IPS-18c (cell line): Measurements from ENCODE around the gene ARMC10.

Source experiments
- H3K4me3 ChIP-seq: 2 replicates; pipeline ENCODE4 v1.7.0; 2013; ENCODE audit warnings: low read depth, mild to moderate bottlenecking, low read length, moderate library complexity; ENCODE audit not compliant: insufficient read depth
- H3K9me3 ChIP-seq: one replicate; pipeline ENCODE4 v1.6.1; 2013; ENCODE audit warnings: mild to moderate bottlenecking, low read length, moderate library complexity; ENCODE audit not compliant: control insufficient read depth, insufficient read depth

The ARMC10 gene

DNA sequence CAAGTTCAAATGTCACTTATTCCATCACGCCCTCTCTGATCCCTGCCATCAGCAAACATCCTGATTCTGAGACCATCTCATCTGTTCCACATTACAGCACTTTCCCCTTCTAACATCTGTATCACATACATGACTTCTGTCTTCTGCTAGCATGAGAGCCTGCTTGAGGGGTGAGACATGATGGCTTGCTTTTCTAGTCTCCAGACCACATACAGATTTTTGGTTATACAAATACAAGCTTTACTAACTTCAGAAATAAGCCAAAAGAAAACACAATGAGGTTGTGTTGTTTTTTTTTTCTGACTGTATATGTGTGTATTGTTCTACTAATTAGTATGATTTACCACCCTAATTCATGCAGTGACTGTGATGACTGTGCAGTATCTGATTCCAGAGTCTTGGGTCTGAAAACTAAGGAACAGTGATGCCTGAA is 39.7 kb downstream of the ARMC10 start:
- Histone ChIP-seq H3K9me3 (no peaks in the 10 kb centered on the region), H3K4me3 (no peak overlapping the region)

GRCh38 chr7:103115771-103116170 is 40.8 kb downstream of the ARMC10 start:
- Histone ChIP-seq H3K4me3 (no peak overlapping the region), H3K9me3 (no peaks in the 10 kb centered on the region)

DNA sequence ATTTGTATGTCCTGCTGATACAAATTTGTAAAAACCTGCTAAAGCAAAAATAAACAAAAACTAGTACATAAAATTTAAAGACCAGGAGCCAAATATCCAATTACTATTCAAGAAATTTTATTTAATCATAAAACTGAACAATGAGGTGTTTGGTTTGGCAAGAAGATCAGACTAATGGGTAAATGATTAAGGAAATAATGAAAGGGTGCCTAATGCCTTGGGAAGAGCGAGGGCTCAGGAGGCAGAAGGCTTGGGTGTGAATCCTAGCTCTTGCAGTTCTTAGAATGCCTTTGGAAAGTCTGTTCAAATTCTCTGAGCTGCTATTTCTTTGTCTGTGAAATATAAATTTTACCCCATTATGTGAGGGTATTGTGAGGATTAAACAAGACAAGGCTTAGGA is 41.6 kb downstream of the ARMC10 start:
- H3K4me3 ChIP-seq: no peak overlapping the region
- no peaks in the 10 kb centered on the region for H3K9me3 ChIP-seq

DNA sequence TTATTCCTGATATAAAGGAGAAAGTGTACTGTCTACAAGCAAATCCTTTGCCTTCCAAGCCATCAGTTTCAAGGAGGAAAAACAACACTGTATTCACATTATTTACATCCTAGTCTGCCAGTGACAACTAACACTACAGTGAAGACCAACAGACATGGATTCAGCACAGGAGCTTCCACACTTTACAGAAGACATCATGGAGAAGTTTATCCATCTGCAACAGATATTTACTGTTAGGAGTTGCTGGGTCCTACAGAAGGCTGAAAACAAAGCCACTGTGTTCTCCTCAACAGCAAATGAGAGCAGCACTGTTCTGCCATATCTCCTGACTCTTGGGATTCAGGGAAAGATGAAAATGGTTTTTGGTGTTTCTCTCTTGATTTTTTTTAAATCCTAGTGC is 42.1 kb downstream of the ARMC10 start:
- H3K4me3 ChIP-seq: no peak overlapping the region
- no peaks in the 10 kb centered on the region for H3K9me3 ChIP-seq

DNA sequence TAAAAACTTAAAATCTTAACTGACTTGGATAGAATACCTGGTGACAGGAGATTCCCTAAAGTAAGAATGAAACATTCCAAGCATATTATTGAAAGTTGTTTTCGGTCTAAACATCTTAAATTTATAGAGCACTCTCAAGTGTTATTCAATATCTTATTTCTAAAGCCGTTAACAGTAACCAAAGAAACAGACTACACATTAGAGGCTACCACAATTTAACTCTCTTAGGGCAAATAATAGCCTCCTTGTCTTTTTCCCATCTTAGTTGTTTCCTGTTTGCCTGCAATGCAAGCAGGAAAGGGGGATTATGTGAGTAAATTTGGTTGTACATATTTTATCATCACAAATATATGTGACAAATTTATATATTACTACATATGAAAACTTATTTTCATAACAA is 42.5 kb downstream of the ARMC10 start:
- Histone ChIP-seq H3K4me3 (no peak overlapping the region), H3K9me3 (no peaks in the 10 kb centered on the region)

- Histone ChIP-seq H3K9me3 (no peaks in the 10 kb centered on the region), H3K4me3 (no peak overlapping the region)
Observed at GRCh38 chr7:103119791-103120291, 44.9 kb downstream of the ARMC10 start.

DNA sequence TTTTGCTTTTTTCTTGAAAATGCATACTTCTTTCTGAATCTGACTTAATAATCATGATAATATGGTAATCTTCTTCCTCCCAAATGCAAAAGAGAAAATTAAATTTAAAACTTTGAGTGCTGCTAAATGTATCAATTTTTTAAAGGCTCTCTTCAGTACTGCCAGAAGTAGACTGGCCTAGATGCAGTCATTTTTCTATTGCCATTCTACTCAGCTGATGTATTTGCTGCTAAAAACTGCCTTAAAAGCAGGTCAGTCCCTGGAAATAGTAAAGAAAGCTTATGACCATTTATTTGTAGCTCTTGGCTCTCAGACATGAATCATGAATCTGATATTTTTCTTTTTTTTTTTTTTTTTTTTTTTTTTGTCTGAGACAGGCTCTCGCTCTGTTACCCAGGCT is 45.4 kb downstream of the ARMC10 start:
- no peak overlapping the region for H3K4me3 ChIP-seq

DNA sequence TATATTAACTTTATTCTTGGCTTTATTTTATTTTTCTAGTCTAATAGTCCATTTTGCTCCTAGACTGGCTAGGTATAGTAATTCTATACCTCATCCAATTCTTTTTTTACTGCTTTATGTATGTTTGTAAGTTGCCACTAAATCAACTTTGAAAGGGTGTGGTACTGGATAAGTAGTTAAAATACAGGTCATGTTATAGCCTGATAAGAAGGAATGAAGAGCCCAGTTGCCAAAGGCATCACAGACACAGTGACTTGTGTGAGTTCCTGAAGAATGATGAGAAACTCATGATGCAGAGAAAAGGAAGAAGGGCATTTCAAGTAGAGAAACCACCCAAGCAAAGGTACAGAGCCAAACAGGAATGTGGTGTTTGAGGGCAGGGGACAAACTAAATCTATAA is 46.7 kb downstream of the ARMC10 start:
- Histone ChIP-seq H3K9me3 (no peaks in the 10 kb centered on the region), H3K4me3 (no peak overlapping the region)

More for the DNA sequence above, 45.4 kb downstream of the ARMC10 start:
- H3K9me3 ChIP-seq: no peaks in the 10 kb centered on the region

GRCh38 chr7:103123529-103123928 is 48.6 kb downstream of the ARMC10 start:
- Histone ChIP-seq H3K9me3 (no peaks in the 10 kb centered on the region), H3K4me3 (no peak overlapping the region)

GRCh38 chr7:103124429-103124979 is 49.6 kb downstream of the ARMC10 start:
- no peak overlapping the region for H3K4me3 ChIP-seq
- H3K9me3 ChIP-seq: no peaks in the 10 kb centered on the region

DNA sequence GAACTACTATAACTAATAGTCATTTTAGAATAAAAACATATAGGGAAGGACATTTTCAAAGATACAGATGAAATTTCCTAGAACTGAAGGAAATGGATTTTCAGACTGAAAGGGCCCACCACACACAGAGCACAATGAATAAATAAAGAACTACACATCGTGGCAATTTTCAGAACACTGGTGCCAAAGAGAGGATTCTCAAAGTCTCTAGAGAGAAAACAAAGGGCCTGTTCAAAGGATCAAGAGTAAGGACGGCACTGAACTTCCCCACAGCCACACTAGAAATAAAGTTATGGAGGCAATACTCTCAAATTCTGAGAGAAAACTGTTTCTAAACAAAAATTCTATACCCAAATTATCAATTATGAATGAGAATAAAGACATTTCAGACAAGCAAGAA is 52.1 kb downstream of the ARMC10 start:
- Histone ChIP-seq H3K4me3 (no peak overlapping the region), H3K9me3 (peaks cover 2% of the 10 kb centered on the region)

- Histone ChIP-seq H3K9me3 (peaks cover 2% of the 10 kb centered on the region), H3K4me3 (no peak overlapping the region)
Observed at GRCh38 chr7:103129702-103130549, 55.0 kb downstream of the ARMC10 start.

DNA sequence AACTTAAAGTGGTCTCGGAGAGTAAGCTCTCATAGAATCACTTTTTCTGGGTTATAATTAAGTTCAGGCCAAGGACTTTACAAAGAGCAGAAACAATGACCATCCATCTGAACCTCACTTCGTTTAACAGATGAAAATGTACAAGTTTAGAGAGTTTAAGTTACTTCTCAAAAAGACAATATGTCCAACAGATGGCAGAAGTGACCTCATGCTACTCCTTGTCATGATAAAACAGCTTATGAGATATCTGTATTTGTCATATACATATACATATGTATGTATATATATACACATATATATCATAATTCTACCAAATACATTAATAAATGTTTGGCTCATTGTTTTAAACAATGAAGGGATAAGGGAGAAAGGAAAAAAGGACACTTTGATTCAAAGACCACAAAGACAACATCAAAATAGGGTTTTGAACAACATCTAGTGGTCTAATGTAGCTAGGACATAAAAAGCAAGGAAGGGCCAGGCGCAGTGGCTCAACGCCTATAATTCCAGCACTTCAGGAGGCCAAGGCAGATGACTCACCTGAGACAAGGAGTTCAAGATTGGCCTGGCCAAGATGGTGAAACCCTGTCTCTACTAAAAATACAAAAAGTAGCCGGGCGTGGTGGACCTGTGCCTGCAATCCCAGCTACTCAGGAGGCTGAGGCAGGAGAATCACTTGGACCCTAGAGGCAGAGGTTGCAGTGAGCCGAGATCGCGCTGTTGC is 56.1 kb downstream of the ARMC10 start:
- no peak overlapping the region for H3K4me3 ChIP-seq
- H3K9me3 ChIP-seq: peaks cover 2% of the 10 kb centered on the region

- Histone ChIP-seq H3K9me3 (peaks cover 2% of the 10 kb centered on the region), H3K4me3 (no peak overlapping the region)
Observed at GRCh38 chr7:103132995-103133688, 58.2 kb downstream of the ARMC10 start.

DNA sequence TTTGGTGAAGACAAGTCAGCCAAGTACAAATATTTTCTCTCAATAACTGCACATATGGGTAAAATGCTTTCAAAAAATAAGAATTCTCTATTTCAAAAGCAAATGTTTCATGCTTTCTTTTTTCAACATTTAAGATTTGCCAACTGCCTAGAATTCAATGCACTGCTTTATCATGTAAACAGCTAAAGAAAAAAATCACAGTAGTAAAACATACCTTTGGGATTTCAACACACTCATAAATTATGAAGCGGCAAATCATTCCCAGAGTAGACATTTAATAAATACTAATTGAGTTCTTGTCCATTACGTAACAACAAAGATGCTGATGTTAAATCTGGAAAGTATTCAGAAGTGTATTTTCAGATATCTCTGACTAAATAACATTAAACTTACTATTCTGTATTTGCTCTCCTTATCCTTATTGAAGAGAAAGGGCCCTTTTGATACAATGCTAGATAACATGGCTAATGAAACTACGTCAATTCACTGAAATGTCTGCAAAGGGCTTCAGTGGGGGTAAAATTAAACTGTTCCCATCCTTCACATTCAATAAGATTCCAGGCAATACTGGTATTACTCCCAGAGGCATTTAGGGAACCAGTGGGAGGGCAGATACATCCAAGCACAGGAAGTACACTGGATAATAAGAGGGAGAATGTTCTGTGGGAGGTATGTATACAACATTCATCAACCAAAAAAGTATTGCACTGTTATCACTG is 60.1 kb downstream of the ARMC10 start:
- no peak overlapping the region for H3K4me3 ChIP-seq
- H3K9me3 ChIP-seq: peaks cover 2% of the 10 kb centered on the region

DNA sequence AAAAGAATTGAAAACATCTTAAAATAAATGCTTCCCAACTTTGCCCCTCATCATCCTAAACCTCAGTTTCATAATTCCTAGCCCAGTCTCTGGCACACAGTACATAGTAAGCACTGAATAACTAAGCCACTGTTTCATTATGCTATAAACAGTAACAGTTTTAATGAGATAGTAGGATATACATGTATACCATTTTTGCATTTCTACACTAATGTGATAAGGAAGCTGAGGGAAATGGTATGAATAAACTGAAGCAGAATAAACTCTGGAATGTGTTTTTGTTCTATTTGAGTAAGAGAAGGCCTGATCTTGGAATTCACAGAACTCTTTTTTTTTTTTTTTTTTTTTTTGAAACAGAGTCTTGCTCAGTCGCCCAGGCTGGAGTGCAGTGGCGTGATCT is 65.1 kb downstream of the ARMC10 start:
- Histone ChIP-seq H3K9me3 (no peaks in the 10 kb centered on the region), H3K4me3 (no peak overlapping the region)

DNA sequence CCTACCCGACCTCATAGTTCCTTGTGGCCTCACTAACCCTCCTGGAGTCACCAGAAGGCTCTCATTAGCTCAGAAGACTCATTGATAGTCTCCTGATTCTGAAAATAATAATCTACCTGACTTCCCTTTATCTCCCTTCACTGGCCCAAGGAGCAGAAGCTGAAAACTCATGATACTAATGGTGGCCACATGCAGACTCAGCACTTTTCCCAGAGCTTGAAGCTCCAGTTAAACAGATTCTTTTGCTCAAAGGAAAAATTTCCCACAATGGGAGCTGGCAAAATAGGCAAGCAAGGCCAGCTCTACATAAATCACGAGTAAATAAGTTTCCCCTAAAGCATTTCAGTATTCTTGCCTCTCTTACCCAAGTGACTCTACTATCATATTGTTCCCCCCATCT is 65.7 kb downstream of the ARMC10 start:
- Histone ChIP-seq H3K9me3 (no peaks in the 10 kb centered on the region), H3K4me3 (no peak overlapping the region)
